GM18873 (cell line): ENCODE measurements around the gene NAT8.
"Not testable (repeated sequence)": the region's sequence is repeated elsewhere in the genome, so short reads cannot be mapped to it uniquely, and the experiment has no call there.

Experiments used
- ATAC-seq: cut with Tn5 transposase; IDR thresholded peaks from one replicate; pipeline ENCODE4 v1.9.1; 2021; ENCODE audit warnings: mild to moderate bottlenecking, moderate library complexity, moderate number of reproducible peaks; ENCODE audit not compliant: unreplicated experiment, low FRiP score

The NAT8 gene

DNA sequence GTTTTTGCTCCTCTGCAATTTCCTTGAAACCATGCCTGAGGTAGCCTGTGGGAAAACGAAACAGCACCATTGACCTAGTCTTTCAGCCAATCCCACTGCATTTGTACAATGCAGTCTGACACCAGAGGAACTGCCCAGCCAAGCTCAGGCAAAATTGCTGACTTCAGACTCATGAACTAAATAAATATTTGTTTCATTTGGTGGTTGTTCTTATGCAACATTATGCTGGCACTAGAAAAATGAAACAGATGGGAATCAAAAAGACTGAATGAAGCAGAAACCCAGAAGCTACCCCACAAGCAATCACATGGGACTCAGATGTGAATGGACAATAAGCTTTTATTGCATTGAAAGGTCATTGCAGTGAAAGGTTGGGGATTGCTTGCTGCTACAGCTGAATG is 1.7 kb downstream of the NAT8 start:
- no peak for ATAC-seq

DNA sequence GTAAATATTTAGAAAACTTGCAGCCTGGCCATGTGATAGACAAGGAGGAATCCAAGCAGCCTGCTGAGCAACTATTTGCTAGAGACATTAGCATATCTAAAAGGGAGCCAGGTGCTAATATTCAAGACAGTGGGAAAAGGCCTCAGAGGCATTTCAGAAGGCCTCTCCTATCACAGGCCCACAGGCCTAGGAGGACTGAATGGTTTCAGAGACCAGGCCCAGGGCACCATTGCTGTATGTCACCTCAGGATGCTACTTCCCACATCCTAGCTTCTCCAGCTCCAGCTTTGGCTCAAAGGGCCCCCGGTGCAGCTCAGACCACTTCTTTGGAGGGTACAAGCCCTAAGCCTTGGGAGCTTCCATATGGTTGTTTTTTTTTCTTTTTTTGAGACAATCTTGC is 3.8 kb downstream of the NAT8 start:
- no peak for ATAC-seq

DNA sequence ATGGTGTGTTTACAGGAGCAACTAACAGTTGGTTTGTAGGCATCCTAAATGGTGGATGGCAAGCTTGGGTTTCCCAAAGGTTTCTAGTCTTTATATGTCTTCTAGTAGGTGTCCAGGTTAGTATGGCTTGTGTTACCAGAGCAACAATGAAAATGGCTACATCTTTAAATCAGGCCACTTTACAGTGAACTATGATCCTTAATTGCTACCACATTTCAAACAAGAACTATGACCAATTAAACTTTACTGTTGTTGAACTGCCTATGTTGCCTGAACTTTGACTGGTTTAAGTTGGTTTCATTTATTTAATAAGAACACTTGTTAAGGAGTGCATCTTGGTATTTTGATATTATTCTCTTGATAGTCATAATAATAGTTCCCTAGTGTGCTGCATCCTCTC is 5.2 kb downstream of the NAT8 start:
- not testable (repeated sequence) for ATAC-seq

DNA sequence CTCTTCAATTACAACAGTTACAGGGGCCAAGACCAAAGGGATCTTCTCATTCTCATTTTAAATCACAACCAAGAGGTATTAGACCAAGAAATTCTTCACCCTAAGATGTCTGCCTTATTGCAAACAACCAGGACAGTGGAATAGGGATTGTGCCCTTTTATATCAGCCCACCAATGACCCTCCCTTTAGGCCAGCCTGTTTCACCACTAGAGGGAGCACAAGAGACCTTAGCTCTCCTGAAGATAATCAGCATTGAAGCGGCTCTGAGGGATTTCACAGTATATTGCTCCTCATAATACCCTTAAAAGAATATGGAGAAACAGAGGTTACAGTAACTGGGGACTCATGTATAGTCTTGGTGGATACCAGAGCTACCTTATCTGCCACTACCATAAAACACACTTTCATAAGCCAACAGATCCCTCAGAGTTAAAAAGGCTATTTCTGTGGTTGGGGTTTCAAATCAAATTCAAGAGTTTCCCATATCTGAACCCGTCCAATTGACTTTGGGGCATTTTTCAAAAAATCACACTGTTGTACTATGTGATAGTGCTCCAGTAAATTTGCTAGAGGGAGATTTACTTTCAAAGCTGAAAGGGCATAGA is 11.5 kb downstream of the NAT8 start:
- not testable (repeated sequence) for ATAC-seq

DNA sequence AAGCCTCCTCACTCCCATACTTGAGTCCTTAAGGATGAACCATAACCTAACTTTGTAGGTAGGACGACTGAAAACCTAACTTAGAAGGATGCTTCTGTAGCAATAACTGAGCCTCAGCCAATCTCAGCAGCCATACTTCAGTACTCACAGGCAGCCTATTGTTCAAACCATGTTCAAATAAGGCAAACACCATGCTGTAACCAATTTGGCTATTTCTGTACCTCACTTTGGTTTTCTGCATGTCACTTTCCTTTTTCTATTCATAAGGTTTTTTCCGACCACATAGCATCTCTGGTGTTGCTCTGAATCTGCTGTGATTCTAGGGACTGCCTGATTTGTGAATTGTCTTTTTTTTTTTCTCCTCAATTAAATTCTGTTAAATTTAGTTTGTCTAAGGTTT is 13.7 kb downstream of the NAT8 start:
- ATAC-seq = not testable (repeated sequence)

DNA sequence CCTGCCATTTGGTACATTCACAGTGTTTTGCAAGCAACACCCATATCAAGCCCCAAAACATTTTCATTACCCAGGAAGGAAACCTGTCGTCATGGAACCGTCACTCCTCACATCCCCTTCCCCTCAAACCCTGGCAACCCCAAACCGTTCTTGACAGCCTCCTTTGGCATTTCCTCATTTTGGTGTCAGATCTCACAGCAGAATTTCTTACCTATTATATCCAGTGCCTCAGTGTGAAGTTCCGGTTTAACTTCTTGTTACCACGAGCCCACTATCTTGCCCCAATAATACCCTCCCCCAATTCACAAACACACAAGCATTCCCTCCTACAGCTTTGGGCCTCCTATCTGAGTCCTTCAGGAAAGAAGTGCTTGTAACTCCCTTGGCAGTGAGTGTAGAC is 16.0 kb downstream of the NAT8 start:
- ATAC-seq = not testable (repeated sequence)

DNA sequence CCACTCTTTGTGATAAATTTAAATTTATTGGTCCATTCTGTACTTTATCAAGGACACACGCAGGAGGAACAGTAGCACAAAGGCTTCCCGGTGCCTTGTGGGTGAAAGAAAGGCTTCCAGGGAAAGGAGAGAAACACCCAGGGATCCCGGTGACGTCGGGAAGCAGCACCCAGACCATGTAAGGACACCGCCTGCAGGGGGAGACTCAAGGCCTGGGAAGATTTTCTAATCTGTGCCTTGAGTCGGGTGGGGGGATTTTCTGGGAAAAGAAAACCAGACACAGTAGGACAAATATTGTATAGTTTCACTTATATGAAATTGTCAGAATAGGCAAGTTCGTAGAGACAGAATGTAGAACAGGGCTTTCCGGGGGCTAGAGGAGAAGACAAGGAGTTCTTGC is 17.6 kb downstream of the NAT8 start:
- ATAC-seq = not testable (repeated sequence)

DNA sequence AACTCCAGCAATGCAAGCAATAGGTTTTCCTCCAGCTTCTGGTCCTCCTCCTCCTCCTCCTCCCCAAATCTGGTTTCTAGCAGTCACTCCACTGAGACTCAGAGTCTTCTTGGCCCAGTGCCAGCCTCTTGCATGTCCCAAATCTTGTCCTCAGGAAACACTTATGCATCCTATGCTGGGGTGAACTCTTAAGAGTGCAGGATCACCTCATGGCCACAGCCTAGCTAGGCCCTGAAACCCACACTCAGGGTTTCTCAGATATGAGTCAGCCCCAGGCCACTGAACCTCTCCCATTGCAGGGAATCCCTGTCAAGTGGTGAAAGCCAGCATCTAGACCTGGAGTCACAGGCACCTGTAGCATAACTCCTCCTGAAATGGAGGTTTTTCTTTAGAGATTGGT is 18.2 kb downstream of the NAT8 start:
- ATAC-seq = not testable (repeated sequence)

DNA sequence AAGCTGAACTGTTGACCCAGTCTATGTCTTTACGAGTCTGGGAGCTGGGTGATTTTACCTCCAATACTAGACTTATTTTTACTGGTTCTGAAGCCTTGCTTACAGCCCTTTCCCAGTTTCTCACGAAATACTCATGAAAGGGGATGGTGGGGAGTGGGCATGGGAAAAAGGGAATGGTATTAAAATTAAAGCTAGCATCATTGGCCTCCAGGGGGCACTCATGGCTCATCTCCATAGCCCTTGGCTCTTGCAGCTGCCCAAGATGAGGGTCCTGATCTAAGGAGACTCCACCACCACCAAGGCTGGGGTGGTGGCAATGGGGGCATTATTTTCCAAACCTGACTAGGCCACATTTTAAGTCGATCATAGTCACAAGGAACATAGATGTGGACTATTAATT is 22.3 kb downstream of the NAT8 start:
- ATAC-seq = not testable (repeated sequence)

DNA sequence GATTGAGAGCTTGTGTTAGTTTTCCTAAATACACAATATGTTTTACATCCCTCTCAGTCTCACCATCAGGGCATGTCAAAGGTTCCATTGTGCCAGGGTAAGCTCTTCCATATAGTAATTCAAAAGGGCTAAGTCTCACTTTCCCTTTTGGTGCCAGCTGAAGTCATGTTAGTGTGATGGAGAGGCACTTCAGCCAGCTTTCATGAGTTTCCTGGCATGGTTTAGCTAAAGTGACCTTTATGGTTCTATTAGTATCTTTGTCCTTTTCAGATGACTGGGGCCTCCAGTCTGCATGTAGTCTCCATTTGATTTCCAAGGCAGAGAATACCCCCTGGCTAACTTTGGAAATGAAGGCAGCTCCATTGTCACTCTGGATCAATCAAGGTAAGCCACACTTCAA is 27.2 kb downstream of the NAT8 start:
- ATAC-seq = no peak

DNA sequence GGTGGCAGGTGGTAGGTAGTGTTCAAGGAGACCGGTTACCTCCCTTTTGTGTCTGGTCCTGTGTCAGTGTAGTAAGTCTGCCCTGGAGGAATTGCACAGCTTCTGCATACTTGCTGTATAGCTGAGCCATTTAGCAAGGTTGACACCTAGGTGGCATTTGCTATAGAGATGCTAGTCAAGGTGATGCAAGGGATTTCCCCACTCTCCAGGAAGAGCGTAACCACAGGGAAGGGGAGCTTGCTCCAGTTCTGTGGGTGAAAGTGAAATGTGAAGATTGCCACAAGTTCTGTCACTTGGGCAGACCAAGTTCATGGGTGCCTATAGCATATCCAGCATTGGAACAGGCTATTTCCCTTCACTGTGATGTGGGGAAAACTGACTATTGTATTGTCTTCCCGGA is 28.1 kb downstream of the NAT8 start:
- no peak for ATAC-seq

DNA sequence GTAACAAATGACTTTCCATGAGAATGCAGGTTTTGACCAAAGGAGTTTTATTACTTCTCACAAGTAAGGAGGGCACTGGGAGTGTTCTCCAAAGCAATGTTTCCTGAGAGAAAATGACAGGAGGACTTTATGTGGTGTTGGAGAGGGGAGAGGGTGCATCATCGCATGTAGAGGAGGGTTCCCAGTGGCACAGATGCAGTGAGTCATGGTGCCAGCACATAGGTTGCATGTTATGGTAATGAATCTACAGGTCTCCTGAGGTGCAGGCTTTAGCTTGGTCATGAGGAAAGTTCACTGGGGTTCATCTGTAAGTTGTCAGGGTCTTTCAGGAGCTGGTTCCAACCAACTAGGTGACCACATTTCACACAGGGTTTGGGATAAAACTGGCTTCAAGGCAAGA is 30.4 kb downstream of the NAT8 start:
- no peak for ATAC-seq

DNA sequence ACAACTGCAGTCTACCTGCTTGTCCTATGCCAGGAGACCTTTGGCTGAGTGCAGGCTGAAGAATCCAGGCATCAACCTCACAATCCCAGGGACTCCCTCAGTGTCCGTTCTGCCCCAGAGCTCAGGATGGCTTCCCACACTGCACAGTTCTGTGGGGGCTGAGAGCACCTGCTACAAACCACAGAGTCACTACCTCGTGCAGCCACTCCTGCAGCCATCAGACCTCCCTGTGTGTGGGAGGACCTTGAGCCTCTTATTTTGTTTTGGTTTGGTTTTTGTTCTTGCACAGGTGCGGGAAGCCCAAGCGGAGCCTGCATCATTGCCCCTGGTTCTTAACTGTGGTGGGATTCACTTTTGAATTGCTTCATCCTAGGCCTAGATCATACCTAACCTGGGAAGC is 31.0 kb downstream of the NAT8 start:
- no peak for ATAC-seq

DNA sequence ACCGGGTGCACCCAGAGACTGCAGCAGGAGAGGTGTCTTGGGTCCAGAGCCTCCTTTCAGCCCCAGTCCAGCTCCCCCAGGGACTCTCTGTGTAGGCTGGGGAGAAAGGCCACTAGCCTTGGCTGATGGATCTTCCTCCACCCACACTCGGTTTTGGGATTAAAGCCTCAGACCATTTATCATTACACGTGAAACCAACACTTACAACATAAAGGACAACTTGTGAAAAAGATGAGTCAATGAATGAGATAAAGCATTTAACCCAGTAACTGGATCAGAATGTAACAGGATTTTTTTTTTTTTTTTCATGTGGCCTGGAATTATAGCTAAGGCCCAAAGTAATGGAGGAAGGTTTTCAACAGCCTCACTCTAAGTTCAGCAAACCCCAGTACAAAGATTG is 32.1 kb downstream of the NAT8 start:
- no peak for ATAC-seq

DNA sequence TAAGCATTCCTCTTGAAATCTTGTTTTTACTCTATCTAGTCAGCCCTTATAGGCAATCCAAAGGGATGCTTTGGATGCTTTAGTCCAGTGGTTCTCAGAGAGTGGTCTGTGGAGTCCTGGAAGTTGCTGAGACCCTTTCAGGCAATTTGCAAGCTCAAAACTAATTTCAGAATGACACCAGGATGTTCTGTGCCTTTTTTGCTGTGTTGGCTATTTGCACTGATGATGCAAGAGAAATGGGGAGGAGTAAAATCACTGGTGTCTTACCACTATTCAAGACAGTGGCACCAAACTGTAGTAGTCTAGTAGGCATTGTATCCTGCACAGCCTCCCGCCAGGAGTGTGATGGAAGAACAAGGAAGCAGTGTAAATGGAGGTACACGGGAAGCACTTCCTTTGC is 37.6 kb downstream of the NAT8 start:
- ATAC-seq = not testable (repeated sequence)

DNA sequence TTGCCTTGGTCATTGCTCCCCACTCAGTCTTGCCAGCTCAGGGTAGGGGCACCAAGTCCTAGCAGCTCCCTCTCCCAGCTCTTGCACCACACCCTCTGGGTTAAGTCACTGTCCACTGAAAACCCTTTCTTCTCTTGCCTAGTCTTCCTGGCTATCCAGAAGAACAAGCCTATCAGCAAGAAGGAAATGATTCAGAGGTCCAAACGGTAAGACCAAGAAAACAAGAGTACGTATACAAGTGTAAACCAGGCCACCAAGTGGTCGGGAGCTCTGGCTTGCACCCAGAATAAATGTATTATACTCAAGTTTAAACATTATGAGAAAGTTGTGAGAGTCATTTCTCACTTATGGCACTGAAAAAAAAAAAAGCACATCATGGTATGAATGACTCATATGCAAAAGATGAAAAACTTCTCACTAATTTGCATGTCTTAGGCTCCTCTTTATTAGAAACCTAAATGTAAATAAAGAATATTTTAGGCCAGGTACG is 39.1 kb downstream of the NAT8 start:
- ATAC-seq = not testable (repeated sequence)

DNA sequence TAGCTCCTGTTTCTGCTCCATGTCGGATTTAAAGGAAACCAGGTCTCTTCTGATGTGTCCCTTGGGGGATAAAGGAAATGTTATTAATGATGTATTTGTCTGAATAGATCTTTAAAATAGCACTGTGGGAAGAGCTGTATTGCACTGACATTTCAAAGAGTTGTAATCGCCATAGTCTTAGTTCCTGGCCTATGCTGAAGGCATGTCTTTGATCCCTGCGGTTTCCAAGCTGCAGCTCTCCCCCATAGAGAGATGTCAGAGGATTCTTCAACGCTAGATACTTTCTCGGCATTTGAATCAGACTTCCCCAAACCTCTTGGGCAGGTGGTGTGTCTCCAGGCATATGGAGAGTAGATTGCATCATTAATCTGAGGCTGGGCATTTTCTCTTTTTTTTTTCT is 40.4 kb downstream of the NAT8 start:
- ATAC-seq = no peak

DNA sequence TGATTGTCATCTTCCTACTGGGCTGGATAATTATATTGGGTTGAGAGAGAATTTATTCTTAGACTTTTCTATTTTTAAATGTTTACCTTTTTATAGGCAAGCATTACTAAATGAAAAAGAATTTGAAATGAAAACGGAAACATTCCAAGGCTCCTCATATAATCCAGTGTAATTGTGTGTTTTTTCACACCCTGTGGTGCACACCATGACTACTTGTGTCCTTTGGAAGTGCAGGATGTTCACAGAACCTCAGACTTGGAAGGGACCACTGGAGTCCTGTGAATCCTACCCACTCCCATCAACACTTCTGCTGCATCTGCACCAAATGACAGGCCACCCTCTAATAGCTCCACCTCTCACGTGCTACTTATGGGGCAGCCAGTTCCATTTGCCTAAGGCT is 48.0 kb downstream of the NAT8 start:
- ATAC-seq = no peak

DNA sequence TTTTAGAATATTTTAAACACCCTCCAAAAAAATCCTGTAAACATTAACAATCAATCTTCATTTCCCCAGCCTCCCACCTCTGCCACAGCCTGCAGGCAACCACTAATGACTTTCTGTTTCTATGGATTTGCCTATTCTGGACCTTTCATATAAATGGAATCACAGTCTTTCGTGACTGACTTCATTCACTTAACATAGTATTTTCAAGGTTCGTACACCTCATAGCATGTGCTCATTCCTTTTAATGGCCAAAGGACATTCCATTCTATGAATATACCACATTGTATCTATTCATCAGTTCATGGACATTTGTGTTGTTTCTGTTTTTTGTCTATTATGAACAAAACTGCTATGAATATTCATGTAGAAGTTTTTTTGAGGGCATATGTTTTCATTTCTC is 48.5 kb downstream of the NAT8 start:
- ATAC-seq = no peak
